ENCODE data around the gene MCF2.

DNA sequence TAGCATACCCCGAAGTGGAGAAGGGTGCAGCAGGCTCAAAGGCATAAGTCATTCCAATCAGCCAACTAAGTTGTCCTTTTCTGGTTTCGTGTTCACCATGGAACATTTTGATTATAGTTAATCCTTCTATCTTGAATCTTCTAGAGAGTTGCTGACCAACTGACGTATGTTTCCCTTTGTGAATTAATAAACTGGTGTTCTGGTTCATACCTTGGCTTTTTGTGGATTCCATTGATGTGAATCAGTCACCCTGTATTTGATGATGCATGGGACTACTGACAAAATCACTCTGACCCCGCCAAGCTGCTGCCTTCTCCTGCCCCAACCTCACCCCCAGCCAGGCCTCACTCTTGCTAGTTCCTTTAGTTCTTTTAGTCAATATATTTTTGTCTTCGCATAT is 144.7 kb downstream of the MCF2 start:
- TF ChIP-seq, protein P1, sequence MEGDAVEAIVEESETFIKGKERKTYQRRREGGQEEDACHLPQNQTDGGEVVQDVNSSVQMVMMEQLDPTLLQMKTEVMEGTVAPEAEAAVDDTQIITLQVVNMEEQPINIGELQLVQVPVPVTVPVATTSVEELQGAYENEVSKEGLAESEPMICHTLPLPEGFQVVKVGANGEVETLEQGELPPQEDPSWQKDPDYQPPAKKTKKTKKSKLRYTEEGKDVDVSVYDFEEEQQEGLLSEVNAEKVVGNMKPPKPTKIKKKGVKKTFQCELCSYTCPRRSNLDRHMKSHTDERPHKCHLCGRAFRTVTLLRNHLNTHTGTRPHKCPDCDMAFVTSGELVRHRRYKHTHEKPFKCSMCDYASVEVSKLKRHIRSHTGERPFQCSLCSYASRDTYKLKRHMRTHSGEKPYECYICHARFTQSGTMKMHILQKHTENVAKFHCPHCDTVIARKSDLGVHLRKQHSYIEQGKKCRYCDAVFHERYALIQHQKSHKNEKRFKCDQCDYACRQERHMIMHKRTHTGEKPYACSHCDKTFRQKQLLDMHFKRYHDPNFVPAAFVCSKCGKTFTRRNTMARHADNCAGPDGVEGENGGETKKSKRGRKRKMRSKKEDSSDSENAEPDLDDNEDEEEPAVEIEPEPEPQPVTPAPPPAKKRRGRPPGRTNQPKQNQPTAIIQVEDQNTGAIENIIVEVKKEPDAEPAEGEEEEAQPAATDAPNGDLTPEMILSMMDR (IDR thresholded peaks at IDR 0.05; ENCODE audit: low read length) = no peak
- TF ChIP-seq EZH2phosphoT487 (IDR thresholded peaks at IDR 0.05; ENCODE audit: low read length) = no peak
